ENCODE measurements around the gene SSR1.

GRCh38 chr6:7324520-7324919 is 11.5 kb upstream of the SSR1 start:
- TF ChIP-seq, protein P1, sequence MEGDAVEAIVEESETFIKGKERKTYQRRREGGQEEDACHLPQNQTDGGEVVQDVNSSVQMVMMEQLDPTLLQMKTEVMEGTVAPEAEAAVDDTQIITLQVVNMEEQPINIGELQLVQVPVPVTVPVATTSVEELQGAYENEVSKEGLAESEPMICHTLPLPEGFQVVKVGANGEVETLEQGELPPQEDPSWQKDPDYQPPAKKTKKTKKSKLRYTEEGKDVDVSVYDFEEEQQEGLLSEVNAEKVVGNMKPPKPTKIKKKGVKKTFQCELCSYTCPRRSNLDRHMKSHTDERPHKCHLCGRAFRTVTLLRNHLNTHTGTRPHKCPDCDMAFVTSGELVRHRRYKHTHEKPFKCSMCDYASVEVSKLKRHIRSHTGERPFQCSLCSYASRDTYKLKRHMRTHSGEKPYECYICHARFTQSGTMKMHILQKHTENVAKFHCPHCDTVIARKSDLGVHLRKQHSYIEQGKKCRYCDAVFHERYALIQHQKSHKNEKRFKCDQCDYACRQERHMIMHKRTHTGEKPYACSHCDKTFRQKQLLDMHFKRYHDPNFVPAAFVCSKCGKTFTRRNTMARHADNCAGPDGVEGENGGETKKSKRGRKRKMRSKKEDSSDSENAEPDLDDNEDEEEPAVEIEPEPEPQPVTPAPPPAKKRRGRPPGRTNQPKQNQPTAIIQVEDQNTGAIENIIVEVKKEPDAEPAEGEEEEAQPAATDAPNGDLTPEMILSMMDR (IDR thresholded peaks at IDR 0.05; ENCODE audit: insufficient read depth, low read length, poor library complexity, severe bottlenecking): no peak
- TF ChIP-seq EZH2phosphoT487 (conservative IDR thresholded peaks at IDR 0.05; ENCODE audit: low read length): no peak

Measured in SU-DHL-6 (cell line).